Activated naive CD8-positive, alpha-beta T cell (primary cell): ENCODE results near the gene NPC1.

Source experiments
- H3K27ac Mint-ChIP-seq: one replicate; pipeline ENCODE4 v1.8.0; 2021; ENCODE audit warnings: mixed read lengths
- H3K27me3 Mint-ChIP-seq: one replicate; pipeline ENCODE4 v1.8.0; 2021; ENCODE audit warnings: mixed read lengths
- H3K36me3 Mint-ChIP-seq: one replicate; pipeline ENCODE4 v1.8.0; 2021; ENCODE audit warnings: mixed read lengths
- H3K4me1 Mint-ChIP-seq: one replicate; pipeline ENCODE4 v1.8.0; 2021; ENCODE audit warnings: low read depth, mixed read lengths
- H3K4me3 Mint-ChIP-seq: one replicate; pipeline ENCODE4 v1.8.0; 2021; ENCODE audit warnings: mild to moderate bottlenecking, mixed read lengths
- H3K9me3 Mint-ChIP-seq: one replicate; pipeline ENCODE4 v1.8.0; 2021; ENCODE audit warnings: low read depth, mixed read lengths

The NPC1 gene

GRCh38 chr18:23538001-23538400, 48.3 kb downstream of the NPC1 start:
- no peaks in the 10 kb centered on the region for H3K9me3 Mint-ChIP-seq
- peaks cover 30% of the 10 kb centered on the region for H3K4me1 Mint-ChIP-seq
- peaks cover 4% of the 10 kb centered on the region for H3K36me3 Mint-ChIP-seq
- no peak overlapping the region for H3K27ac Mint-ChIP-seq
- H3K4me3 Mint-ChIP-seq, result no peak overlapping the region
- no peaks in the 10 kb centered on the region for H3K27me3 Mint-ChIP-seq

DNA sequence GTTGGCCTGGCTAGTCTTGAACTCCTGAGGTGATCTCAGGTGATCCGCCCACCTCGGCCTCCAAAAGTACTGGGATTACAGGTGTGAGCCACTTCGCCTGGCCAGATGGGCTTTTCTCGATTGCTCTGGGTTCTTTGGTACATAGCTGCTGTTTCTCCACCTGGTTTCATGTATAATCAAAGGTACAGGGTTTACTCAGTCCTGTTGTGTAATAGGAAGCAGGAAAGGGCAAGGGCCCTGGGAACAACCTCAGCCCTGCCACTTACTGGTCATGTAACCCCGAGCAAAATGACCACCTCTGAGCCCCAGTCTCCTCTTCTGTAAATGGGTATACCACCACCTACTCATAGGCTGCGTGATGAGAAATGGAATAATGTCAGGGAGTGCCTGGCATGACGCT, 49.0 kb downstream of the NPC1 start:
- H3K4me1 Mint-ChIP-seq, result peaks cover 24% of the 10 kb centered on the region
- peak overlapping the region; percentile 34 for H3K27ac Mint-ChIP-seq
- peaks cover 4% of the 10 kb centered on the region for H3K36me3 Mint-ChIP-seq

GRCh38 chr18:23536204-23536603, 50.1 kb downstream of the NPC1 start:
- H3K4me1 Mint-ChIP-seq, result peaks cover 15% of the 10 kb centered on the region
- H3K9me3 Mint-ChIP-seq, result no peaks in the 10 kb centered on the region
- no peak overlapping the region for H3K4me3 Mint-ChIP-seq
- no peaks in the 10 kb centered on the region for H3K27me3 Mint-ChIP-seq
- peak overlapping the region; percentile 16 for H3K27ac Mint-ChIP-seq
- peaks cover 4% of the 10 kb centered on the region for H3K36me3 Mint-ChIP-seq

More for the DNA sequence above, 49.0 kb downstream of the NPC1 start:
- no peaks in the 10 kb centered on the region for H3K27me3 Mint-ChIP-seq
- no peaks in the 10 kb centered on the region for H3K9me3 Mint-ChIP-seq
- H3K4me3 Mint-ChIP-seq, result no peak overlapping the region

DNA sequence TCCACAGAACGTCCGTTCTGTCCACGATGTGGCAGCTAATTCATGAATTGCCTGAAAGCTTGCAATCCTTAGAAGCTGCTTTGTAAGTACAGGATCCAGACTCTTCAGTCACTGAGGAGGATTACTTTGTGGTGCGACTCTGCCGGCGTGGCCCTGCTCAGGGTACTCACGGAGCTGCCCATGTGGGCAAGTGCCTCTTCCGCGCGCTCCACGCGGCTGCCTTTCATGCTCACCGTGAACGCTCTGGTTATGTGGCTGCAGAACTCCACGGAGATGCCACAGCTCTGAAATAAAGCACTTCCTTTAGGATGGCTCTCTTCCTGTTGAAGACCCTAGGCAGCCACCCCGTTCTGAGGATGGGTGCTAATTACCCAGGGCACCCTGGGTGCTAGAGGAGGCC, 52.0 kb downstream of the NPC1 start:
- Mint-ChIP-seq H3K27ac (no peak overlapping the region), H3K9me3 (no peaks in the 10 kb centered on the region), H3K4me1 (peaks cover 6% of the 10 kb centered on the region), H3K4me3 (no peak overlapping the region), H3K36me3 (peaks cover 2% of the 10 kb centered on the region), H3K27me3 (no peaks in the 10 kb centered on the region)

DNA sequence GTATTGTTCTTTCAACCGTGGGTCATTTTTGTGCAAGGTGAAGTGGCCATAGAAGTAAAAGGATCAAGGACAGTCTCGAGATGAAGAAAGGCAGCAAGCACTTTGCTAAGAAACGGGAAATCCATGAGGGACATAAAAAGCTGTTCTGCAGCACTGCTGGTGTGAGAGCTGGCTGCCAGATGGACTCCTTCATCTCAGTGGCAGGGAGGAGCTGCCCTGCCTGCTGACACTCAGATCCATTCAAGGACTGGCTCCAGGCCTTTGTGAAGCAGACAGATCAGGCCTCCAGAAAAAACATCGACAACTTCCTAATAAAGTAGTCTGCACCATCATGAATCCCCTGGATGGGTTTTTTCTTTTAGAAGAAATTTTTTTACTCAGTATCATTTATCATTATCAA, 53.5 kb downstream of the NPC1 start:
- no peaks in the 10 kb centered on the region for H3K27me3 Mint-ChIP-seq
- no peaks in the 10 kb centered on the region for H3K9me3 Mint-ChIP-seq
- peaks cover 7% of the 10 kb centered on the region for H3K4me1 Mint-ChIP-seq
- H3K4me3 Mint-ChIP-seq, result no peak overlapping the region
- H3K36me3 Mint-ChIP-seq, result peaks cover 2% of the 10 kb centered on the region
- H3K27ac Mint-ChIP-seq, result no peak overlapping the region

DNA sequence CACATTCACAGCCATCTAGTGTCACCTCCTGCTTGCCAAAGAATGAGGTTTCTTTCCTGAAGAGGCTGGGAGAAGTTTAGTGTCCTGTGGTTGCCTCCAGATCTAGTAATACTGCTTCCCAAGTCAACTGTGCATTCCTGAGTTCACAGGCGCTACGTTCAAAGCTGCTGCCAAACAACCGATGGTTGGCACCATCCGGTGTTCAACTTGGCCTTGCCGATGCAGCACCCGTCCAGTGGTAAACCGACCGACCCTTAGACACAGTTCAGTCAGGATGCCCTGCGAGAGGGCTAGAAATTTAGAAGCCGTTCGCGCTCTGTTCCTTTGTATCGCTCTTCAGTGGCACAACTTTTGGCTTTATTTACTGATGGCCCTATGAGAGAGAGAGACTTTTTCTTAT, 54.4 kb downstream of the NPC1 start:
- Mint-ChIP-seq H3K36me3 (peaks cover 2% of the 10 kb centered on the region), H3K4me1 (peaks cover 7% of the 10 kb centered on the region), H3K27ac (peak overlapping the region; percentile 54), H3K27me3 (no peaks in the 10 kb centered on the region), H3K9me3 (no peaks in the 10 kb centered on the region), H3K4me3 (no peak overlapping the region)

- no peaks in the 10 kb centered on the region for H3K27me3 Mint-ChIP-seq
- H3K9me3 Mint-ChIP-seq, result no peaks in the 10 kb centered on the region
- H3K4me1 Mint-ChIP-seq, result peaks cover 7% of the 10 kb centered on the region
- H3K27ac Mint-ChIP-seq, result peak overlapping the region; percentile 54
- no peak overlapping the region for H3K4me3 Mint-ChIP-seq
- no peaks in the 10 kb centered on the region for H3K36me3 Mint-ChIP-seq
These were observed 56.1 kb downstream of the NPC1 start for GRCh38 chr18:23530195-23530594.

GRCh38 chr18:23529604-23530003, 56.7 kb downstream of the NPC1 start:
- no peaks in the 10 kb centered on the region for H3K27me3 Mint-ChIP-seq

GRCh38 chr18:23528580-23529472, 57.5 kb downstream of the NPC1 start:
- H3K27ac Mint-ChIP-seq, result peak overlapping the region; percentile 54
- no peaks in the 10 kb centered on the region for H3K9me3 Mint-ChIP-seq
- H3K4me3 Mint-ChIP-seq, result no peak overlapping the region
- peaks cover 1% of the 10 kb centered on the region for H3K36me3 Mint-ChIP-seq
- no peaks in the 10 kb centered on the region for H3K27me3 Mint-ChIP-seq
- peaks cover 8% of the 10 kb centered on the region for H3K4me1 Mint-ChIP-seq

More at GRCh38 chr18:23529604-23530003, 56.7 kb downstream of the NPC1 start:
- H3K27ac Mint-ChIP-seq, result peak overlapping the region; percentile 54
- no peaks in the 10 kb centered on the region for H3K36me3 Mint-ChIP-seq
- H3K9me3 Mint-ChIP-seq, result no peaks in the 10 kb centered on the region
- peaks cover 7% of the 10 kb centered on the region for H3K4me1 Mint-ChIP-seq
- H3K4me3 Mint-ChIP-seq, result no peak overlapping the region

DNA sequence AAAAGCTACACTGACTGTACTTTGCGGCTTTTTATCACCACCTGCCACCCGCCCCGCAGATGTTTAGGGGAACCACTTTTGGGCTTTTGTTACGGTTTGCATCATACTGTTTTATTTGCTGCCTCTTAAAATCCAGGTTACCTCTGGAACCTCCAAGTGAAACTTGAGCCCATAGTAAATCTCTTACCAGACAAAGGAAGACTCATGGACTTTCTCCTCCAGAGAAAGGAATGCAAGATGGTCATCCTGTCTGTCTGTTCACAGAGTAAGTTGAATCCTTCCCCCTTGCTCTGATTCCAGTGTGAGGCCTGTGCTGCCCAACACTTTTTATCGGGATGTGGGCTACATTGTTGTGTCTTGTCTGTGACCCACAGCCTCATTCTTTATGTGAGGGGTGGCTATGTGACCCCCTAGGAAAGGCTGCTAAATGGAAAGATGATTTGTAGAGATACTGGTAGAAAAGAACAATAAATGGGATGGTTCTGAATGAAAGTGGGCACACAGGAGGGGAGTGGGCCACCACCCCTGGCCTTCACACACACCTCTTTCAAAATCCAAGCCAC, 59.7 kb downstream of the NPC1 start:
- Mint-ChIP-seq H3K4me3 (no peak overlapping the region), H3K27ac (peak overlapping the region; percentile 25), H3K4me1 (peaks cover 10% of the 10 kb centered on the region), H3K36me3 (peaks cover 6% of the 10 kb centered on the region), H3K27me3 (no peaks in the 10 kb centered on the region), H3K9me3 (no peaks in the 10 kb centered on the region)

- Mint-ChIP-seq H3K9me3 (no peaks in the 10 kb centered on the region), H3K27ac (peak overlapping the region; percentile 67), H3K4me3 (no peak overlapping the region), H3K4me1 (peaks cover 4% of the 10 kb centered on the region), H3K36me3 (peaks cover 9% of the 10 kb centered on the region), H3K27me3 (no peaks in the 10 kb centered on the region)
These were observed 62.0 kb downstream of the NPC1 start for GRCh38 chr18:23524213-23524707.

DNA sequence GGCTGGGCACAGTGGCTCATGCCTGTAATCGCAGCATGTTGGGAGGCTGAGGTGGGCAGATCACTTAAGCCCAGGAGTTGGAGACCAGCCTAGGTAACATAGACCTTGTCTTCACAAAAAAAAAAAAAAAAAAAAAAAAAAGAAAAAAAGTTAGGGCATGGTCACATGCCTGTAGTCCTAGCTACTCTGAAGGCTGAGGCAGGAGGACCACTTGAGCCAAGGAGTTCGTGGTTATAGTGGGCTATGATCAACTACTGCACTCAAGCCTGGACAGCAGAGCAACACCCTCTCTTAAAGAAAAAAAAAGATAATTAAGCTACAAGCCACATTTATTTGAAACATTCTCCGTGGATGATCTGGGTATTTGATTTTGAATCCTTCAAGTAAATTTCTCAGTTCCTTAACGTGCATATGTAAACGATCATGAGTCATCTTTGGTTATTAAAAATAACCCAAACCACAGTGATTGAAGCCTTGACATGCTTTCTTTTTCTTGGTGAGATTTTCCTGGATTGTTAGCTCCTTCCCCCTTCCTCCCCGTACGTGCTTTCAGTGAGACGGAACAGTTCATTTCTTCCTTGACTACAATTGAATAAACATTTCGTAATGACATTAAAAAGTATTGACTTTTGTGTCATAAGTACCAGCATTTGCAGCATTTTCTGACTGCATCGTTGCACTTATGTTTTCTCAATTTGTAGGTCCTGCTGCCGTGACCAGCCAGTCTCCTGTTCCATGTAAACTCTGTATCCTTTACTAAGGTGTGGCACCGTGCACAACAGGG, 62.7 kb downstream of the NPC1 start:
- Mint-ChIP-seq H3K9me3 (no peaks in the 10 kb centered on the region), H3K27me3 (no peaks in the 10 kb centered on the region), H3K4me3 (no peak overlapping the region), H3K4me1 (peaks cover 3% of the 10 kb centered on the region), H3K36me3 (peaks cover 9% of the 10 kb centered on the region), H3K27ac (peak overlapping the region; percentile 67)

DNA sequence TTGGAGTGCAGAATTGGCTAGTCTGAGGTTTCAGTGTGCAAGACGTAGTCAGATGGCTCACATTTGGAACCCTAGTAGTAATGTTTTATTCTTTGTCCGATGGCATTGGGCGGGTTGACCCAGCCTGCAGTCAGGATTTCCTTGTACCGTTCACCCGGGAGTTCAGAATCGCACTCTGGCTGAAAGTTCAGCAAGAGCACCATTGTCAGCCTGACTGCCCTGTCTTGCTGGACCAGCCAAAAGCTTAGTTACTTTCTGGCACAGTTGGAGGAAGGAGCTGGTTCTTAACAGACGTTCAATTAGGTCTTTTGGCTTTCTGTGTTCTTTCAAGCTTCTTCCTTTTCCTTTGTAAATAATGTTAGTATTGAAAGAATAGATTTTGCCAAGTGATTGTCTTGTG, 64.4 kb downstream of the NPC1 start:
- H3K36me3 Mint-ChIP-seq, result peaks cover 9% of the 10 kb centered on the region

DNA sequence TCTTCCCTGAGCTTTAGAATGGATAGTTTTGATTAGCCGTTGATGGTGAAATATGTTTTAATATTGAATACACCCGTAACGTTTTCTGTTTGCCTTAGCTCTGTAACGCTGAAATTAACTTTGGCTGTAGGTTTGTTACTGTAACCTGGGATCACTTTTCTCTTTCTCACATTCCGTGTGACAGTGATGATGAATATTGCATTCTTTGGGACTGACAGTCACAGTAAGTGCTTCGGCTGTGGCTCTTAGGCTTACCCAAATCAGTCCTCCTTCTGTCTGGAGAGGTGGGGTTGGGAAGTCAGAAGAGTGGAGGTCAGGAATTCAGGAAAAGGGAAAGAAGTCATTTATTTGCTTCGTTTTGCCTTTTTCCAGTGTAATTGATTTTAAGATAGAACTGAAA, 65.0 kb downstream of the NPC1 start:
- no peaks in the 10 kb centered on the region for H3K9me3 Mint-ChIP-seq
- H3K27me3 Mint-ChIP-seq, result no peaks in the 10 kb centered on the region
- H3K4me1 Mint-ChIP-seq, result peaks cover 3% of the 10 kb centered on the region
- H3K27ac Mint-ChIP-seq, result no peak overlapping the region
- H3K36me3 Mint-ChIP-seq, result peaks cover 9% of the 10 kb centered on the region
- H3K4me3 Mint-ChIP-seq, result no peak overlapping the region

More for the DNA sequence above, 64.4 kb downstream of the NPC1 start:
- H3K27ac Mint-ChIP-seq, result no peak overlapping the region
- H3K4me3 Mint-ChIP-seq, result no peak overlapping the region
- H3K27me3 Mint-ChIP-seq, result no peaks in the 10 kb centered on the region
- H3K9me3 Mint-ChIP-seq, result no peaks in the 10 kb centered on the region
- peaks cover 3% of the 10 kb centered on the region for H3K4me1 Mint-ChIP-seq

- Mint-ChIP-seq H3K27me3 (no peaks in the 10 kb centered on the region), H3K27ac (no peak overlapping the region), H3K4me1 (peaks cover 8% of the 10 kb centered on the region), H3K4me3 (no peak overlapping the region), H3K9me3 (no peaks in the 10 kb centered on the region), H3K36me3 (peaks cover 14% of the 10 kb centered on the region)
These were observed 66.6 kb downstream of the NPC1 start for GRCh38 chr18:23519734-23520133.
